ENCODE results near the gene GPR137B. TPM values are rescaled to one million over a fixed set of nuclear protein-coding genes. Genes with fewer than 3 reads are reported as not detected.

GPR137B gene
- total RNA-seq, 1 donor from 2014 or later = 36.7 TPM

DNA sequence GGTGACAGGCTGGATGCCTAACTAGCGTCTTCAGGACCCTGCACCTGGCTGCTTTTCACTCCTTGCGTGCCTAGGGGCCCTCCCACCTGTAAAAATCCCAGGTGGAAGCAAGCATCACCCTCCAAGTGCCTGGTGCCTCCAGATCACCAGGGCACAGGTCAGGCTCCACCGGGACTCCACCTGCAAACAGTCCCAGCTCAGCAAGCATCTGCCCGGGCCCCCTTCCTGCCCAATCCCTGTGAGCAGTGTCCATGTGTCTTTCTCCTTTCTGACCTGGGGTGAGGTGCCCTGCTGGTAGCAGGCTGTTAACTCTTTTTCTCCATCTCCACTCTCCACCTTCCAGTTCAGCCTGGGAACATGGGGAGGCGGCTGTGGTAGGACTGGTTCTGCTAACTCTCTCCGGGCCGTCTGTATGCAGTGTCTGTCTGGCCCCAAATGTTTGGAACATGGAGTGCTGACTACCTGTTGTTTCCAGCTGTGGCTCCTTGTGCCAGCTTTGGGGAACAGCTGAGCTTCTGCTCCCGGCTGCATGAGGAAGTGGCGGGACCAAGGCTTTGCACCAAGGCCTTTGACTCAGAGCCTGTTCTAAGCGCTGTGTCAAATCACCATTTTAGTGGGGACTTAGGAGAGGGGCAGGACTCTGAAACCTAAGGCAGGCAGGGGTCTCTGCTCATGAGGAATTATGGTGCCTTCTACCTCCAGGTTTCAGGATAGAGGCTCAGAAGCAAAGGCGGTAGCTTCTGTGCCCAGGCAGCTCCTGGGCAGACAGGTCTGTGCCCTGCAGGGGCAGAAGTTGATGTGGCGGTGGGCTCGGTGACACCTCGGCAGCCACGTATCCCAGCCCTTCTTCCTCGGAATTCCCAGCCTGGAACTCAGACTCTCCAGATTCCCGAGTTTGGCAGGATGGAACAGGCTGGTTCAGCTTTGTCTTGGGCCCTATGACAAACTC lies 5.5 kb downstream of the GPR137B start:
- H3K27me3 ChIP-seq (ENCODE audit: low read depth) = no peaks in the 10 kb centered on the region
- TF ChIP-seq, protein P1, sequence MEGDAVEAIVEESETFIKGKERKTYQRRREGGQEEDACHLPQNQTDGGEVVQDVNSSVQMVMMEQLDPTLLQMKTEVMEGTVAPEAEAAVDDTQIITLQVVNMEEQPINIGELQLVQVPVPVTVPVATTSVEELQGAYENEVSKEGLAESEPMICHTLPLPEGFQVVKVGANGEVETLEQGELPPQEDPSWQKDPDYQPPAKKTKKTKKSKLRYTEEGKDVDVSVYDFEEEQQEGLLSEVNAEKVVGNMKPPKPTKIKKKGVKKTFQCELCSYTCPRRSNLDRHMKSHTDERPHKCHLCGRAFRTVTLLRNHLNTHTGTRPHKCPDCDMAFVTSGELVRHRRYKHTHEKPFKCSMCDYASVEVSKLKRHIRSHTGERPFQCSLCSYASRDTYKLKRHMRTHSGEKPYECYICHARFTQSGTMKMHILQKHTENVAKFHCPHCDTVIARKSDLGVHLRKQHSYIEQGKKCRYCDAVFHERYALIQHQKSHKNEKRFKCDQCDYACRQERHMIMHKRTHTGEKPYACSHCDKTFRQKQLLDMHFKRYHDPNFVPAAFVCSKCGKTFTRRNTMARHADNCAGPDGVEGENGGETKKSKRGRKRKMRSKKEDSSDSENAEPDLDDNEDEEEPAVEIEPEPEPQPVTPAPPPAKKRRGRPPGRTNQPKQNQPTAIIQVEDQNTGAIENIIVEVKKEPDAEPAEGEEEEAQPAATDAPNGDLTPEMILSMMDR (IDR thresholded peaks at IDR 0.05; ENCODE audit: borderline replicate concordance) = no peak
- no peak overlapping the region for H3K4me3 ChIP-seq
- DNase-seq = no peak
- H3K27ac ChIP-seq (replicated peaks) = peak overlapping the region; percentile 91
- intact Hi-C loops (cut with micrococcal nuclease) = no loop called here
- no peaks in the 10 kb centered on the region for H3K9me3 ChIP-seq (replicated peaks)
- H3K4me1 ChIP-seq = peaks cover 95% of the 10 kb centered on the region
- H3K36me3 ChIP-seq = no peaks in the 10 kb centered on the region

DNA sequence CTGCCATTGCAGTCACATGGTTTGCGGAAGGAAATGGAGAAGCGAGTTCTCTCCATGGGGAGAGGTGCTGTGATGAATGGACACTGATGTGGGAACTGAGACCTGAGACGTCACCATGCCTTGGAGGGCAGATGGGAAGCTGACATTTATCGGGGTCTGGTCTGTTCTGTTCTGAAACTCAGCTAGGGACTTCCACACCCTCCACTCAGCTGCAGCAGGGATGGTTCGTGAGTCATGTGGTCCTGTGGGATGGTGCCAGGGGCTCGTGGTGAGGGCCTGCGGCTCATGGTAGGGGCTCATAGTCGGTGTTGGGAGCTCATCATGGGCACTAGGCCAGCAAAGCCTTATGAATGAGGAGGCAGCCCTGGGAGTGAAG lies 6.1 kb downstream of the GPR137B start:
- no peaks in the 10 kb centered on the region for H3K9me3 ChIP-seq (replicated peaks)
- H3K4me1 ChIP-seq = peaks cover 95% of the 10 kb centered on the region
- TF ChIP-seq, protein P1 (IDR thresholded peaks at IDR 0.05; ENCODE audit: borderline replicate concordance) = no peak
- peak overlapping the region; percentile 91 for H3K27ac ChIP-seq (replicated peaks)
- intact Hi-C loops (cut with micrococcal nuclease) = no loop called here
- DNase-seq = no peak
- no peaks in the 10 kb centered on the region for H3K36me3 ChIP-seq
- no peak overlapping the region for H3K4me3 ChIP-seq
- no peaks in the 10 kb centered on the region for H3K27me3 ChIP-seq (ENCODE audit: low read depth)

DNA sequence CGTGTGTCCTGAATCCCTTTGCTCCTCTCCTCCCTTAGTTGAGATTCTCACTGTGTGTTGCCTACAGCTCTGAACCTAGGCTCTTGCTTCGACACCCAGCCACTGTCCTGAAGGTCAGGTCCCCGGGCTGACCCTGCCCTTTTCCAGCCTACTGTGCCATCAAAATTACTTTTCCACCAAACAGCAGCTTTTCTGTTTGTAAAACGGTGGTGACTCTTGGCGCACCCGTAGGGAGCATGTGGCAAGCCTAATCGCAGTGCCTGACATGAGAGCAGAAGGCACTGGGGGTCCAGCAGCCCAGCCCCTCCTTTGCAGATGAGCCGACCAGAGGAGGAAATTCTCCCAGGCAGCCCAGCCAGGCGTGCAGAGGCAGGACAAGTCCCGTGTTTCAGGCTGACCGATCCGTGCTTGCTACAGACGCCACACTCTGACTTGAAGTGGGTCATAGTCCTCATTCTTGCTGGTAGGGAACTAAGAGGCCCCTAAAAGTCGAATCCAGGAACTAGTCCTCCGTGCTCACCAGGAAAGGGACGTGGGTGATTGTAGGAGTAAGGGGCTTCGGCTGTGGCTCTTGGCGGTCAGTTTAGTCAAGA lies 6.8 kb downstream of the GPR137B start:
- TF ChIP-seq, protein P1 (IDR thresholded peaks at IDR 0.05; ENCODE audit: borderline replicate concordance) = no peak
- intact Hi-C loops (cut with micrococcal nuclease) = no loop called here
- no peak overlapping the region for H3K4me3 ChIP-seq

DNA sequence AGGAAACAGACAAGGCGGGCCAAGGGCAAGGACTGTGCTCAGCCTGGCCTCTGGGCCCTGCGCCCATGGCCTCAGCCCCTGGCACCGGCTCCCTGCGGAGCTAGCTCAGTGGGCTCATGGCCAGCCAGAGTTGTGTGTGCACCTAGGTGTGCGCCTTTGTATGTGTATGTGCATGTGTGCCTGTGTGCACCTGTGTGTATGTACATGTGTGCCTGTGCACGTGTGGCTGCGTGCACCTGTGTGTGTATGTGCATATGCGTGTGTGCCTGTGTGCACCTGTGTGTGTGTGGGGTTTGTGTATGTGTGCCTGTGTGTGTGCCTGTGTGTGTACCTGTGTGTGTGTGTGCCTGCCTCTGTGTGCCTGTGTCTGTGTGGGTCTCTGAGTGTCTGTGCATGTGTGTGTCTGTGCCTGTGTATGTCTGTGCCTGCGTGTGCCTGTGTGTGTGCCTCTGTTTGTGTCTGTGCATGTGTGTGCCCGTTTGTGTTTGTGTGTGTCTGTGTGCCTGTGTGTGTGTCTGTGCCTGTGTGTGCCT lies 7.4 kb downstream of the GPR137B start:
- DNase-seq = peak; percentile 63
- H3K9me3 ChIP-seq (replicated peaks) = no peaks in the 10 kb centered on the region
- TF ChIP-seq, protein P1 (IDR thresholded peaks at IDR 0.05; ENCODE audit: borderline replicate concordance) = no peak
- H3K36me3 ChIP-seq = no peaks in the 10 kb centered on the region
- H3K27me3 ChIP-seq (ENCODE audit: low read depth) = no peaks in the 10 kb centered on the region
- intact Hi-C loops (cut with micrococcal nuclease) = no loop called here
- H3K27ac ChIP-seq (replicated peaks) = peak overlapping the region; percentile 91
- no peak overlapping the region for H3K4me3 ChIP-seq
- peaks cover 86% of the 10 kb centered on the region for H3K4me1 ChIP-seq

More for the DNA sequence above, 6.8 kb downstream of the GPR137B start:
- Histone ChIP-seq H3K27me3 (ENCODE audit: low read depth) (no peaks in the 10 kb centered on the region), H3K9me3 (replicated peaks) (no peaks in the 10 kb centered on the region), H3K36me3 (no peaks in the 10 kb centered on the region), H3K4me1 (peaks cover 93% of the 10 kb centered on the region), H3K27ac (replicated peaks) (peak overlapping the region; percentile 91)
- no peak for DNase-seq

DNA sequence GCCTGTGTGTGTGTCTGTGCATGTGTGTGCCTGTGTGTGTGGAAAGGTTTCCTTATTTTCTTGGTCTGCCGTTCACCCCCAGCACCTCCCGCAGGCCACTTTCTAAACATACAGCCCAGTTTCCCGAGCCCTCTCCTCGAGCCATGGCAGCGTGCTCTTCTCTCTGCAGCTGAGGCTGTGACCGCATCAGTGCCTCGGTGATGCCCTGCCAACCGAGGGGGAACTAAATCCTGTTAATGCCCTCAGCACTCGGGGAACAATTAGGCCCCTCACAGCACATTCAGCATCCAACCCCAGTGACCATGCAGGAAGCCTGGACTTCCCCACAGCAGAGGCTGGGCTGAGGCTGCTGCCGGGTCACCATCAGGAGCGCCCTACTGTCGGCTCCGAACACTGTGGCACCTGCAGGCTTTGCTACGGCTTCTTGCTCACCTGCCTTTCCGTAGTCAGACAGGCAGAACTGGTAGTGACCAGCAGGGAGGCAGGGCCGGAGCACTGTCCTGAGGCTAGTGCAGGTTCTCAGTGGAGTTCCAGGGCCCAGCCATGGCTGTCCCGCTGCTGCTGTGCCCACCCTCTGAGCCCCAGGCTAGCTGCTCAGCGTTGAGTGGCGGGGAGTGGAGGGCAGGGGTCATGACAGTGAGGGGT lies 8.1 kb downstream of the GPR137B start:
- Histone ChIP-seq H3K4me3 (no peak overlapping the region), H3K9me3 (replicated peaks) (no peaks in the 10 kb centered on the region), H3K36me3 (no peaks in the 10 kb centered on the region), H3K27me3 (ENCODE audit: low read depth) (no peaks in the 10 kb centered on the region), H3K27ac (replicated peaks) (peak overlapping the region; percentile 91), H3K4me1 (peaks cover 79% of the 10 kb centered on the region)
- intact Hi-C loops (cut with micrococcal nuclease) = no loop called here
- TF ChIP-seq, protein P1 (IDR thresholded peaks at IDR 0.05; ENCODE audit: borderline replicate concordance) = no peak
- no peak for DNase-seq
